WI38 (cell line): ENCODE data around the gene INTS1.
A peak's percentile ranks its signal among the peaks of the same experiment; 100 is the strongest.

Experiments used
- H3K4me3 ChIP-seq: 2 replicates; pipeline ENCODE4 v1.5.1; 2011; ENCODE audit warnings: low read depth, mild to moderate bottlenecking, control low read depth, low read length
- TF ChIP-seq, protein P1 (sequence below): IDR thresholded peaks from 2 replicates; pipeline ENCODE4 v1.5.1; 2012; ENCODE audit warnings: low read depth, mild to moderate bottlenecking, control low read depth, low read length

INTS1 gene

DNA sequence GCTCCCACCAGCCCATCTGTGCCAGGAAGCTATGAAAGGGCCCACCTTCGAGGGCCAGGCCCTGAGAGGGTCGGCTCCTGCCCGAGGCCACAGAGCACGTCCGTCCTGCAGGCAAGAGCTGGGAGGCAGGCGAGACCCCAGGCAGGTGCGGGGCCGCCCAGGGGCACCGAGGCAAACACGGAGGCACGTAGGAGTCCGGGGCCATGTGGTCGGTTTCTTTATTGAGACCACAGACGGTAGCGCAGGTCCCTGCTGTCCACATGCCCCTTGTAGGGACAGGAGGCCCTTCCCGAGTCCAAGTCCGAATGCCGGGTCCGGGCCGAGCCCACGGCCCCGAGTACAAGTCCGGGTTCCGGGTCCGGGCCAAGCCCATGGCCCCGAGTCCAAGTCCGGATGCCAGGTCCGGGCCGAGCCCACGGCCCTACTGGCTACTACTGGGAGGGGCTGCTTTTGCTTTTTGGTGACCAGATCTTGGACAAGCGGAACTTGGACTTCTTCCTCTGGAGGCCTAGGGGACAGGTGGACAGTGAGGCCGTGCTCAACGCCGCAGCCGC lies 69.9 kb downstream of the INTS1 start:
- no peak overlapping the region for H3K4me3 ChIP-seq
- TF ChIP-seq, protein P1, sequence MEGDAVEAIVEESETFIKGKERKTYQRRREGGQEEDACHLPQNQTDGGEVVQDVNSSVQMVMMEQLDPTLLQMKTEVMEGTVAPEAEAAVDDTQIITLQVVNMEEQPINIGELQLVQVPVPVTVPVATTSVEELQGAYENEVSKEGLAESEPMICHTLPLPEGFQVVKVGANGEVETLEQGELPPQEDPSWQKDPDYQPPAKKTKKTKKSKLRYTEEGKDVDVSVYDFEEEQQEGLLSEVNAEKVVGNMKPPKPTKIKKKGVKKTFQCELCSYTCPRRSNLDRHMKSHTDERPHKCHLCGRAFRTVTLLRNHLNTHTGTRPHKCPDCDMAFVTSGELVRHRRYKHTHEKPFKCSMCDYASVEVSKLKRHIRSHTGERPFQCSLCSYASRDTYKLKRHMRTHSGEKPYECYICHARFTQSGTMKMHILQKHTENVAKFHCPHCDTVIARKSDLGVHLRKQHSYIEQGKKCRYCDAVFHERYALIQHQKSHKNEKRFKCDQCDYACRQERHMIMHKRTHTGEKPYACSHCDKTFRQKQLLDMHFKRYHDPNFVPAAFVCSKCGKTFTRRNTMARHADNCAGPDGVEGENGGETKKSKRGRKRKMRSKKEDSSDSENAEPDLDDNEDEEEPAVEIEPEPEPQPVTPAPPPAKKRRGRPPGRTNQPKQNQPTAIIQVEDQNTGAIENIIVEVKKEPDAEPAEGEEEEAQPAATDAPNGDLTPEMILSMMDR: no peak

DNA sequence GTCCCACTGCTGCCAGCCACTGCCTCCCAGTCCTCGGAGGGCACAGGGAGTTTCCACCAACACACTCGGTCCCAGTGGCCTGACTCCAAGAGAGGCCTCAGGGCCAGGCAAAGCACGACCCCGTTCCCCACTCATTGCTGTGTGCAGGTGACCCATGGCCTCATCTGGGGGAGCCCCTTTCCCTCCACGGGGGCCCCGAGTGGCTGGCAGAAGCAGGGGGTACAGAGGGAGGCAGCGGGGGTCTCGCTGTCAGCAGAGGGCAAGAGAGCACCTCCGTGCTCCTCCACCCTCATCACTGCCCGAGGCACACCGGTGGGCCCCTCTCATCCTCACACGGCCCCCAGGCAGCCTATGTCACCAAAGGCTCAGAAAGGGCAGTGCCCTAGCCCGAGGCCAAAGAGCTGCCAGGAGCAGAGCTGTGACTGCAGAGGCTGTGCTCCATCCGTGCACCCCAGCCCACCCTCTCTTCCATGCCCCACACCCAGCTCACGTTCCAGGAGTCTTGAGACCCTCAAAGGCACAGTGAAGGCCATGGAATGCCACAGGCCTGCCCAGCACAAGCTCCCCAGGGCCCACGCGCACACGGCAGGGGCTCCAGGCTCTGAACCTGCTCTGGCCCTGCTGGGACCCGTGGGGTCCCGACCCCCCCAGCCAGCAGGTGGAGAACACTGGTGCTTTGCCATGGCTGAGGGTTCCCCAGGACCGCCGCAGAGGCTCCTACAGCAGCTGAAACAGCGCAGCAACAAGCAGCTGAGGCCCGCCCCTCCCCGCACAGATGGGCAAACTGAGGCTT lies 70.9 kb downstream of the INTS1 start:
- TF ChIP-seq, protein P1: no peak
- no peak overlapping the region for H3K4me3 ChIP-seq

DNA sequence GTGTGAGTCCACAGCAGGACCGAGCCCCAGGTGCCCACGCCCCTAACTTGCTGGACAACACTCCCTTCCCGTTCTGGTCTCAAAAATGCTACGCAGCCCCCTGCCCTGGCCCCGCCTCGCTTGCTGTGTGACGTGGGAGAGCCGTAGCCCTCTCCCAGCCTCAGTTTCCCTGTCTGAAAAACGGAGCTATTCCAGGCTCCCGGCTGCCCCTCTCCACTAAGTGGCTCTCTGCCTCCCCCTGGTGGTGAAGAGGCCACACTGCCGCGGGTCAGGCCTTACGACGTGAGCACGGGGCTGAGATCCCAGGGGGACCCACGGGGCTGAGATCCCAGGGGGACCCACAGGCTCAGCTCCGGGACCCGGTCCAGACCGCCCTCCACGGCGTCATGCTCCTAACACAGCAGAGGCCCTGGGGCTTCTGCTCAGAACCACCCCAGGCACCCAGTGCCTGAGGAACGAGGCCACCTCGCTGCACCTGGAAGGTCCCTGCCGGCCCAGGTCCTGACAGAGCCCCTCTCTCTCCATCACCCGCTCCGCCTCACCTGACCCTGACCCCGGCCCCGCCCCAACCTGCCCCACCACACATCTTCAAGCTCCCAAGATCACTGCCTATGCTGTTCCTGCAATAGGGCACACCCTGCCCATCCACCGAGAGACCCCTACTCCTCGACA lies 71.6 kb downstream of the INTS1 start:
- TF ChIP-seq, protein P1: peak; percentile 98

DNA sequence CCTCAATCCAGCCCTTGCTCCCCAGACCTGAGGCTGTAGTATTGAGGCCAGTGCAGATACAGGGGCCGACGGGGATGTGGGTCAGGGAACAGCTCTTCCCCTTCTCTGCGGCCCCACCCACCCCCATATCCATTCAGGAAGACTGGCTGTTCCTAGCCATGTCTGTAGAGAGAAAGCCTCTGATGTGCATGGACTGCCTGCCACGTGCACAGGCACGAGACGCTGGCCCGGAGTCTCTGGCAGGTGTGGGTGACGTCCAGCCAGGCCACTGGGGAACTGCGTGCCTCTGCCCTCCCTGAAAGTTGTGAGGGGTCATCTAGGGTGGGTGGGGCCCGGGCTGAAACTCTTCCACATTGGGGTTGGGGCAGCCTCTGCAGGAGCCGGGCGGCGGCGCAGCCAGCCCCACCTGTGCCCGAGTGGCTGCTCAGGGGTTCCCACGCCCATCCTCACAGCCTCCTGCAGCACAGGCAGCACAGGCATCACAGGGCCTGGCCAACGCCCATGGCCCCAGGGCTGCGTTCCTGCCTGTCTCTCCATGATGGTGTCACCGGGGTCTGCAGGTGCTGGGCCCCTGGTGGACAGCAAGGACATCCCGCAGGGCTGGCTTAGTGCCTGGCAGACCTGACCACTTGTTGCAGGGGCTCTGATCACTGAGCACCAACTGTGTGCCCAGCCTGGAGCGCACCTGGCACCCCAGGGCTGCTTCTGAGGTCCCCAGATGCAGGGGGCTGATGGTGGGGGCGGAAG lies 72.4 kb downstream of the INTS1 start:
- TF ChIP-seq, protein P1: no peak

More for the DNA sequence above, 71.6 kb downstream of the INTS1 start:
- H3K4me3 ChIP-seq: no peak overlapping the region

DNA sequence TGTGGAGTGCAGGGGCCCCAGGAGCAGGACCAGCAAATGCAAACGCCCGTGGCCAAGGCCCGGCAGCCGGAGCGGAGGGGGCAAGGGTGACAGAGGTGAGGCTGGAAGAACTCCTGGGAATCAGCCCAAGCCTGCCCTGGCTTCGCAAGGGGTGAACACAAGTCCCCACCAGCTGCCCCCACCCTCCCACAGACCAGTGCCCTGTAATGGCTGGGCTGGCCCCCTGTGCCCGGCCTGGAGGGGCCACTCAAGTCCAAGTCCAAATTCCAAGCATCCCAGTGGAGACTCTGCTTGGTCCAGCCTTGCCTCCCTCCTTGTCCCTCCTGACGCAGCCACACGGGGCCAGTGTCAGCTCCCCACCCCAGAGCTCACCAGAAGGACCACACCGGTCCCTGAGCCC lies 73.0 kb downstream of the INTS1 start:
- TF ChIP-seq, protein P1: no peak
- no peak overlapping the region for H3K4me3 ChIP-seq

More for the DNA sequence above, 72.4 kb downstream of the INTS1 start:
- no peak overlapping the region for H3K4me3 ChIP-seq

DNA sequence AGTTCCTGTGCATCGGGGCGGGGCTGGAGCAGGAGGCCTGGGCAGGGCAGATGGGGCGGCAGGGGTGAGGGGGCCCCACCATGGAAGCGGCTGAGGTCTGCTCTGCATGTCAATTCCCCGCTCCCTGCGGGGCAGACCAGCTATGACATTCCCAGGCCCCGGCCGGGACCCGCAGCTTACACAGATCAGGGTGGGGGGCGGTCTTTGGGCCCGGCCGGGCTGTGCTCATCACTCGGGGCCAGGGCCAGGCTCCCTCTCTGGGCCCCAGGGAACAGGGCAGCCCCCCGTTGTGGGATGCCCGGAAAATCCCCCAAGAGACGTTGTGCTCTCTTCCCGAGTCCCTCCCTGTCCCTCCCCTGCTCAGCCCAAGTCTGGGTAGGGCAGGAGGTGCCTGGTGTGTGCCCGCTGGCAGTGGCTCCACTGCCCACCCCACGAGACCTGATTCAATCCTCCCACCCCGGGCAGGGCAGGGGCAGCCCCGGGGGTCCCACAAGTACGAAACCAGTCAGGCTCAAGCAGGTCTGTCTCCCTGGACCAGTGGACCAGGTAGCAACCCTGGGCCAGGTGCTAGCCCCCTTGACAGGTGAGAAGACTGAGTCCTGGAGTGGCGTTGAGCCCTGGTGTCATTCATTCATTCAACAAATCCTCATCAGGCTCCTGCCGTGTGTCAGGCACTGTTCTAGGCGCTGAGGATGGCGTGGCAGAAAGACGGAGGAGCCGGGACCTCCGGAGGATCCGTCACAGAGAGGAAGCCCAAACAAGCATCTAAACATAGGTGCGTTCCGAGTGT lies 73.9 kb downstream of the INTS1 start:
- H3K4me3 ChIP-seq: no peak overlapping the region
- TF ChIP-seq, protein P1: no peak
